Umbilical cord (tissue), 2 donors: ENCODE results near the gene DIPK1B. TPM values are rescaled to one million over a fixed set of nuclear protein-coding genes. Genes with fewer than 3 reads are reported as not detected.

Experiments
- DNase-seq: peaks from one replicate; pipeline ENCODE4 v3.0.0-alpha.2; 2015; ENCODE audit warnings: low spot score
- total RNA-seq: library from RNA; depleted of rRNA; stranded (reverse); fragments of >200 nt; gene quantifications from one replicate; pipeline ENCODE4 v1.2.3, GENCODE V29; 2014; ENCODE audit warnings: low replicate concordance; ENCODE audit not compliant: insufficient read depth

Gene DIPK1B
- total RNA-seq, 1 donor from 2014 or later = 3.1 TPM

DNA sequence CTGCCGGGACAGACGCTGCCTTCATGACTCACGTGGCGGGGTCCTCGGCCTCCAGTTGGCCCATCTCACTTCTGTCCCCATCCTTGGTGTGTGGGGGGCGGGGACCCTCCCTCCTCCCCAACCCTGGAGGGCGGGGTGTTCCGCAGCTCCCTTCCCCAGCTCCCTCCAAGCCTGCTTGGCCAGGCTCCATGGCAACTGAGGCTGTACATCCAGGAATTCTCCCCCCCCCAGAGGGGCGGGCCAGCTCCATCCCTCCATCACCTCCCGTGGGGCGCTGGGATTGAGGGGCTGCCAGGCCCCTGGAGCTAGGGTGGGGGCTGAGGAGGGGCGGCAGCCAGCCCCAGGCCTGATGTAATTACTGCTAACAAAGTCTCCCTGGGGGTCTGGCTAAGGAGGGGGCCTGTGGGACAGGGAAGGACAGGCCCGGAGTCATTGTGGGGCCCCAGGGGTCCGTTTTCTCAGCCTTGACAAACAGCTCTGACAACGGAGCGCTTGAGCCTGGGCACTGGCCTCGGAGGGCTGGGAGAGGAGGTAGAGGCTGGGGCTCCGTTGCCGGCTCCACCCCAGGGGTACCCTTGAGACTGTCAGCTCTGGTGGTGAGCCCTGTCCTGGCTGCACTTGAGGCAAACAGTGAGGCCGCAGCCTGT is 8.0 kb downstream of the DIPK1B start:
- peak; percentile 70 for DNase-seq

- no peak for DNase-seq
Measured at GRCh38 chr9:136720898-136721338, 8.5 kb downstream of the DIPK1B start.

- DNase-seq = no peak
Measured at GRCh38 chr9:136721339-136722092, 9.1 kb downstream of the DIPK1B start.

GRCh38 chr9:136722093-136722968 is 10.0 kb downstream of the DIPK1B start:
- no peak for DNase-seq

DNA sequence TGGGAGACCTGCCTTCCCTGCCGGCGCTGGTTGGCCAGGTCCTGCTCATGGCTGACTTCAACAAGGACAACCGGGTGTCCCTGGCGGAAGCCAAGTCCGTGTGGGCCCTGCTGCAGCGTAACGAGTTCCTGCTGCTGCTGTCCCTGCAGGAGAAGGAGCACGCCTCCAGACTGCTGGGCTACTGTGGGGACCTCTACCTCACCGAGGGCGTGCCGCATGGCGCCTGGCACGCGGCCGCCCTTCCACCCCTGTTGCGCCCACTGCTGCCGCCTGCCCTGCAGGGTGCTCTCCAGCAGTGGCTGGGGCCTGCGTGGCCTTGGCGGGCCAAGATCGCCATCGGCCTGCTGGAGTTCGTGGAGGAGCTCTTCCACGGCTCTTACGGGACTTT is 10.6 kb downstream of the DIPK1B start:
- no peak for DNase-seq

GRCh38 chr9:136723362-136723976 is 11.1 kb downstream of the DIPK1B start:
- DNase-seq = no peak

- DNase-seq = no peak
Measured at GRCh38 chr9:136723989-136724388, 11.6 kb downstream of the DIPK1B start.

DNA sequence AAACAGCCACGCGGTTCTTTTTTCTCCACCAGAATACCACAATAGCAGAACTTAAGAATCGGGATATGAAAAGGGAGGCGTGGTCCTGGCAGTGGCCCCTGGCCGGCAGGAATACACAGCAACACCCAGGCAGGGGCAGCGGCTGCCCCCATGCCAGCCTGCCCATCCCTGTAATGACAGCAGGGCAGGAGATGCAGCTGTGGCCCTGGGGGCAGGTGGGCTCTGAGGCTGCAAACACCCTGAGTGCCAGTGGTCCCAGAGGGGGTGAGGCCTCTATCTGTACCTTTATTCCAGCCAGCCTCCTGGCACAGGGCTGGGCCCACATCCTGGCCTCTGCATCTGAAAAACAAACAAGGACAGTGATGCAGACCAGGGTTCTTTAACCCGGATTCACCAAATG is 12.4 kb downstream of the DIPK1B start:
- DNase-seq = no peak

- DNase-seq = peak; percentile 54
Measured at GRCh38 chr9:136725612-136726011, 13.2 kb downstream of the DIPK1B start.

- no peak for DNase-seq
Measured at GRCh38 chr9:136726118-136726517, 13.7 kb downstream of the DIPK1B start.

- no peak for DNase-seq
Measured at GRCh38 chr9:136726631-136727191, 14.3 kb downstream of the DIPK1B start.

DNA sequence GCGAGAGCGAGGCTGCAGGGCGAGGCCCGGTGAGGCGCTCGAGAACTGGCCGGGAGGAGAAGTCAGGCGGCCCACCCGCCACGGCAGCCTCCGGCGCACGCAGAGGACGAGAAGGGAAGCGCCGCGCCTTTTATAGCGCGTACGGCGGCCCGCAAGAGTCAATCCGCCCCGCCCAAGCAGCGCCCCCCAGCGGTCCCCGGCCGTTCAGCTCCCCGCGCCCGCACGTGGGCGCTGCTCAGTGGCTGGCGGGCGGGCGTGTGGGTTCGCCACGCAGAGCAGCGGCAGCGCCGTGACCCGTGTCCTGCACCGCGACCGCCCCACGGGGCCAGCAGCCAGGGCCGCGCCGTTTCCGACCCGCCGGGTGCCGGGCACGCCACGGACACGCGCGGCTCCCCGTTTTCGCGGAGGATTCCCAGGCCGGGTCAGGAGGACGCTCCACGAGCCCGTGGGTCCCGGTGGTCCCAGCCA is 15.7 kb downstream of the DIPK1B start:
- DNase-seq = peak; percentile 76

GRCh38 chr9:136728548-136729123 is 16.3 kb downstream of the DIPK1B start:
- no peak for DNase-seq

DNA sequence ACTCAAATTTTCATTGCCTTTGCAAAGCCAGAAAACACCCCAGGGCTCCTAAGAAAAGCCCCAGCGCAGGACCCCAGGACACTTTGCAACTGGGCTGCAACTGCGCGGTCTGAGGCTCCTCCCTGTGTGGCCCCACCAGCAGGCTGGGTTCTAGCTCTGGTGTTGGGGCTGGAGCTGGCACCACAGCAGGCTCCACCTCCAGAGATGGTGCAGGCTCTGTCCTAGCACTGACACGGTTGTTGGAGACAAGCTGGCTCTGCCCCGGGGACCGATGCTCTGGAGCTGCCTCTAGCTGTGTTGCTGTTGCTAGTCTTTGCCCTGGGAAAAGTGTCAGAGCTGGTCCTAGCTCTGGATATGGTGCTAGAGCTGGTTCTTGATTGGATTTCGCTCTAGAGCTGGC is 16.8 kb downstream of the DIPK1B start:
- DNase-seq = no peak

DNA sequence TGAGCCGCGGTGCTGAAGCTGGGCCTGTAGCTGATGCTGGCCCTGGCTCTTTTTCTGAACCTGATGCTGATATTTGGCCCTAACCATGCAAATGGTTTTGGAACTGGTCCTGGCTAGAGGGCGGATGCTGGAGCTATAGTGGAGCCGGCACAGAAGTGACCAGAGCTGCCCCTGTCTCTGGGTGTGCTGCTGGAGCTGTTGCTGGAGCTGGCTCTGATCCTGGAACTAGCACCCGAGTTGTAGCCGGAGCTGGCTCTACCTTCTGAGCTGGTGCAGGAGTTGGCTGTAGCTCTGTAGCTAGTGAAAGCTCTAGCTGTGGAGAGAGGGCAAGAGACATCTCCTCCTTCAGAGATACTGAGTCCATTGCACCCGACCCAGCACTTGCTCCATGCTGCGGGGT is 17.6 kb downstream of the DIPK1B start:
- DNase-seq = no peak

DNA sequence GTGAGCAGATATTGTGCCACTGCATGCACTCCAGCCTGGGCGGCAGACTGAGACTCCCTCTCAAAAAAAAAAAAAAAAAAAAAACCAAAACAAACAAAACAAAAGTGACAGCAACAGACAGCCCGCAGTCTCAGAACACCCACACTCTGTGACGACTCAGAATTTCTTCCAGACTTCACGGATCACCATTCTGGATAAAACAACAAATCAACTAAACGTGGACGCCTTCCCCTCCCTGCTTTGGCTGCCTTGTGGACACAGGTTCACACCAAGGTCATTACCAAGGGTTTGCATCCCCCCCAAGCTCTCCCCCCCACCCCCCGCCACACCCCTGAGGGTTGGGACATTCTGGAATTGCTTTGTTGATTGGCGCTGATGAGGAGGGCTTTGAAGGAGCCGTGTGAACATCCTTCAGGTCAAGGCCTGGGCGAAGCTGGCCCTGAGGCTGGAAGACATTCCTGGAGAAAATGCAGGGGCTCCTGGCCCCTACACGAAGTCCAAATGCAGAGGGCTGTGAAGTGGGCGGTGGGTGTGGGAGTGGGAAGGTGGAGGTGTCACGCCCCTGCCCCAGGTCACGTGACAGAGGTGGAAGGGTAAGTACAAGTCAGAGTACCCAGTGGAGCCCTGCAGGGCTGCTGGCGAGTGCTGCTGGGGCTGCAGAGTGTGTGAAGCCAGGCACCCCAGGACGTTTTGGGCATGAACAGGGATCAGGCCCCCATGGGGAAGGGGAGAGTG is 20.2 kb downstream of the DIPK1B start:
- no peak for DNase-seq

DNA sequence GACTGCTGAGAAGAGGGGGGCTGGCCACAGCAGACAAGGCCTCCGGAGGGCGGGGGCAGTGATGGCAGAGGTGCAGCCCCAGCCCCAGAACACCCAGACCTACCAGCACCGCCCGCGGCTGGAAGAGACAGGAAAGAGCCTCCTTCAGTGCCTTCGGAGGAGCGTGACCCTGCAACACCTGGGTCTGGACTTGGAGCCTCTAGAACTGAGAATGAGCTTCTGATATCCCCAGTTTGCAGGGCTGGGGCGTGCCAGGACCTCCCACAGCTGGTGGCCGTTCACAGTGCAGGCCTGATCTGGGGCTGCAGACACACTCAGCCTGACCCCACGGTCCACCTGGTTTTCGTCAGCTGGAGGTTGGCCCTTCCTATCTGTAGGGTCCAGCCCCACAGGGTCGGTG is 21.2 kb downstream of the DIPK1B start:
- no peak for DNase-seq

DNA sequence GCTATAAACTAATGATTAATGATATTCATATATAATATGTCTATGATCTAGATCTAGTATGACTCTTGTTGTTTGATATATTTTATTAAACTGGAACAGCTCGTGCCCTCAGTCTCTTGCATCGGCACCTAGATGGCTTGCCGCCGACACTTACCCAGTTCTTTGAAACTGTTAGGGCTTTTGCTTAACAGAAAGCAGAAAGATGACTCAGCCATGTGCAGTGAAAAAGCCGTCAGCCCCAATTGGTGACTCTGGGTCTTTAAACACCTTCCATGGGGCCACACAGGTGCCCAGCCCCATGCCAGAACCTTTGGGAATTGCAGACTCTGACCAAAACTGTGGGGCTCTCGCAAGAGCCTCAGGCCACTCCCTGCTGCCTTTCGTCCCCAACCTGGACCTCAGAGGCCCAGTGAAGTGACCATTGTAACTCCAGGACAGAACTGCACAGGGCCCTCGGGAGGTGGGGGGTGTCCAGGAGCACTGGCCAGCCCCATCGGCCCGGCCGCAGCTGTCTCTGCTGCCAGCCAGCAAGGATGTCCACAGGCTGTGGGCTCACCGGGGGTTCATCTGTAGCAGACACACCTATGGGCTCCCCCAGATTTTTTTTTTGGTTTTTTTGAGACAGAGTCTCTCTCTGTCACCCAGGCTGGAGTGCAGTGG is 22.6 kb downstream of the DIPK1B start:
- DNase-seq = no peak

DNA sequence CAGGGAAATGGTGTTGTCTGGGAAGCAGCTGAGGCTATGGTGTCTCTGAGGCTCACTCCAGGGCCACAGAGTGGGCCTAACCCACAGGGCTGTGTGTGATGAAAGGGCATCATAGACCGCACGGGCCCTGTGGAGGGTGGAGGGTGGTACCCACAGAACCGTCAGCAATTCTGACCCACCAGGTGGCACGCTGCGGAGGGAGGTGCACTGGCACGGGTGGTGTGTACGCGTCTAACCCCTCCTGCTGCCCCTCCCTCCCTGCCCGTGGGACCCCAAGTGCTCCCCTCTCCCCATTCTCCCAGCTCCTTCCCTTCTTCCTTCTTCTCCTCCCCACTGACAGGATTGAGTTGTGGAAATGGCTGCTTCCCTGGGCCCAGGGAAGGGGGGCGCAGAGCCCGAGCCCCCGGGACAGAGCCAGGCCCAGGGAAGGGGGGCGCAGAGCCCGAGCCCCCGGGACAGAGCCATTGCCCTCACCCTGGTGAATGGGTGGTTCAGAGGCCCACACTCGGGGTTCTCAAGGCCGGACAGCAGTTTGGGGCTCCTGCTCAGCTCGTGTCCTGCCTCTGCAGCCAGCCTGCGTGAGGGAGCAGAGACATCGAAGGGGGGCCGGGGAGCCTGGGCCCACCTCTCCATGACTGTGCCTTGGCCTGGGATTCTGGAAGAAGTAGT is 23.6 kb downstream of the DIPK1B start:
- DNase-seq = no peak
